Stomach (tissue), 9 donors: ENCODE data around the gene PEAK3. TPM values are rescaled to one million over a fixed set of nuclear protein-coding genes. Genes with fewer than 3 reads are reported as not detected.

Source experiments
- DNase-seq, 2 donors: peaks; one replicate each; pipeline versions ENCODE4 v3.0.0 to v3.0.0-alpha.2; 2013 to 2019
- H3K27ac ChIP-seq, 5 donors: fragments of 200-600 bp in 4 of 5; sonication (generic) in 4 of 5; one replicate each; pipeline ENCODE4 v1.5.1; 2013 to 2019; ENCODE audit warnings: mild to moderate bottlenecking in 1 of 5, moderate library complexity in 1 of 5
- H3K27me3 ChIP-seq, 3 donors: fragments of 200-600 bp; sonication (generic); one replicate each; pipeline ENCODE4 v1.5.1; 2017 to 2019; ENCODE audit warnings: mixed run types in 1 of 3
- H3K36me3 ChIP-seq, 4 donors: fragments of 200-600 bp; sonication (generic); 1 replicate in 3 of 4; 2 replicates in 1 of 4; pipeline ENCODE4 v1.5.1; 2016 to 2019
- H3K4me1 ChIP-seq, 4 donors: fragments of 200-600 bp; sonication (generic); one replicate each; pipeline ENCODE4 v1.5.1; 2016 to 2019
- H3K4me3 ChIP-seq, 4 donors: fragments of 200-600 bp; sonication (generic) in 3 of 4; one replicate each; pipeline ENCODE4 v1.5.1; 2016 to 2019; ENCODE audit warnings: mild to moderate bottlenecking in 1 of 4
- H3K9me3 ChIP-seq, 4 donors: fragments of 200-600 bp; sonication (generic); one replicate each; pipeline ENCODE4 v1.5.1; 2016 to 2019
- CTCF ChIP-seq, 7 experiments: fragments of 450-650 bp in 4 of 7; fragments of 200-600 bp in 3 of 7; sonication (generic) in 3 of 7; IDR thresholded peaks; one replicate each; pipeline ENCODE4 v1.5.1; 2016 to 2019; ENCODE audit warnings: antibody characterized with exemption in 7 of 7, control low read depth in 2 of 7, mild to moderate bottlenecking in 1 of 7
- EP300 ChIP-seq: sonication (generic); formaldehyde crosslinking; IDR thresholded peaks from one replicate; pipeline ENCODE4 v1.6.1; 2017; ENCODE audit warnings: antibody characterized with exemption
- POLR2A ChIP-seq, 4 donors: fragments of 450-650 bp; IDR thresholded peaks; one replicate each; pipeline ENCODE4 v1.6.1; 2016; ENCODE audit warnings: antibody characterized with exemption in 4 of 4, control low read depth in 2 of 4, mild to moderate bottlenecking in 1 of 4, moderate library complexity in 1 of 4
- POLR2AphosphoS5 ChIP-seq, 3 donors: sonication (generic); formaldehyde crosslinking; IDR thresholded peaks; one replicate each; pipeline ENCODE4 v1.6.1; 2016; ENCODE audit warnings: antibody characterized with exemption in 3 of 3
- WGBS, 5 donors: extraction: QIAGEN DNeasy Blood & Tissue Kit in 3 of 5; methylation state at CpG; one replicate each; pipeline versions ENCODE4 v1.1.5 to v1.1.7; 2013 to 2018; 5-methylcytosine and 5-hydroxymethylcytosine counted together
- intact Hi-C: fragments of 100-400 bp; cut with DNase I; formaldehyde crosslinking; loops from one replicate; pipeline ENCODE4 v1.15.1; 2023; ENCODE audit warnings: low total_unique reads
- polyA plus RNA-seq, 3 donors: library from polyadenylated mRNA; stranded (reverse); fragments of 200-250 nt; gene quantifications; one replicate each; pipeline ENCODE4 v1.2.3, GENCODE V29; 2013
- total RNA-seq, 5 donors: library from RNA; depleted of rRNA; stranded (reverse); fragments of >200 nt; gene quantifications; one replicate each; pipeline versions ENCODE4 v1.1.0 to v1.2.3, GENCODE V29; 2014 to 2016
- donor health status: healthy with polysubstance abuse.
- donor health status: Bipolar disorder and iron deficiency.
- donor health status: healthy.

The PEAK3 gene
- total and polyA plus RNA-seq, 8 donors = 0.15 to 1.4 (median 0.59) TPM; not detected in 4

- WGBS, 5 donors = 84 to 91% (median 90%) methylated on average over 30 to 48 of the region's 48 CpGs
- Histone ChIP-seq H3K27me3 (no peaks in the 10 kb centered on the region), H3K36me3 (peaks cover 67 to 100% (median 99%) of the 10 kb centered on the region in 4 donors), H3K4me1 (peaks cover 0 to 39% (median 16%) of the 10 kb centered on the region in 4 donors), H3K4me3 (no peak overlapping the region), H3K27ac (no peak overlapping the region), H3K9me3 (no peaks in the 10 kb centered on the region)
- intact Hi-C loops = no loop called here
- DNase-seq = no peak
- no peak for TF ChIP-seq POLR2A (IDR thresholded peaks at IDR 0.05)
- TF ChIP-seq CTCF (IDR thresholded peaks at IDR 0.05) = no peak
These were observed 53.6 kb downstream of the PEAK3 start for GRCh38 chr19:2228157-2229030.

- Histone ChIP-seq H3K27ac (no peak overlapping the region), H3K36me3 (peaks cover 66 to 100% (median 99%) of the 10 kb centered on the region in 4 donors), H3K4me3 (no peak overlapping the region), H3K4me1 (peaks cover 0 to 31% (median 11%) of the 10 kb centered on the region in 4 donors), H3K27me3 (no peaks in the 10 kb centered on the region), H3K9me3 (no peaks in the 10 kb centered on the region)
- TF ChIP-seq EP300 (no peak), POLR2A (IDR thresholded peaks at IDR 0.05) (no peak), POLR2AphosphoS5 (IDR thresholded peaks at IDR 0.05) (no peak), CTCF (IDR thresholded peaks at IDR 0.05) (no peak)
- intact Hi-C loops = no loop called here
- no peak for DNase-seq
- 89 to 96% (median 93%) methylated on average over 53 to 67 of the region's 67 CpGs for WGBS, 5 donors
These were observed 54.4 kb downstream of the PEAK3 start for GRCh38 chr19:2227415-2228156.

GRCh38 chr19:2226840-2227360, 55.1 kb downstream of the PEAK3 start:
- TF ChIP-seq EP300 = no peak
- no peak for TF ChIP-seq CTCF (IDR thresholded peaks at IDR 0.05)
- TF ChIP-seq POLR2AphosphoS5 (IDR thresholded peaks at IDR 0.05) = no peak
- intact Hi-C loops = no loop called here
- Histone ChIP-seq H3K27ac (no peak overlapping the region), H3K9me3 (no peaks in the 10 kb centered on the region), H3K27me3 (no peaks in the 10 kb centered on the region), H3K4me1 (peaks cover 0 to 24% (median 7%) of the 10 kb centered on the region in 4 donors), H3K36me3 (peaks cover 71 to 100% (median 99%) of the 10 kb centered on the region in 4 donors), H3K4me3 (no peak overlapping the region)
- DNase-seq = no peak
- 95 to 99% (median 97%) methylated on average over 23 to 53 of the region's 53 CpGs for WGBS, 5 donors

- intact Hi-C loops = no loop called here
- TF ChIP-seq CTCF (IDR thresholded peaks at IDR 0.05) (no peak), POLR2A (IDR thresholded peaks at IDR 0.05) (no peak), EP300 (no peak), POLR2AphosphoS5 (IDR thresholded peaks at IDR 0.05) (no peak)
- 92 to 94% (median 93%) methylated on average over 43 to 59 of the region's 59 CpGs for WGBS, 5 donors
- H3K9me3 ChIP-seq = no peaks in the 10 kb centered on the region
- no peaks in the 10 kb centered on the region for H3K27me3 ChIP-seq
- peaks cover 0 to 17% (median 7%) of the 10 kb centered on the region in 4 donors for H3K4me1 ChIP-seq
- no peak overlapping the region for H3K4me3 ChIP-seq
- H3K27ac ChIP-seq = no peak overlapping the region
- H3K36me3 ChIP-seq = peaks cover 71 to 100% (median 100%) of the 10 kb centered on the region in 4 donors
- no peak for DNase-seq
These were observed 55.7 kb downstream of the PEAK3 start for GRCh38 chr19:2226051-2226839.
